HL-60 (cell line): ENCODE data around the gene MIR17HG.

Experiments
- POLR2AphosphoS5 ChIP-seq: IDR thresholded peaks from 2 replicates; pipeline ENCODE4 v1.6.1; 2012; ENCODE audit warnings: low read depth
- TF ChIP-seq, protein P1 (sequence below): IDR thresholded peaks from one replicate; pipeline ENCODE4 v1.5.1; 2011; ENCODE audit warnings: low read length, control low read depth, inconsistent platforms; ENCODE audit not compliant: insufficient read depth
- TF ChIP-seq, protein P2 (sequence below): IDR thresholded peaks from 2 replicates; pipeline ENCODE4 v1.6.1; 2012; ENCODE audit warnings: low read depth; ENCODE audit not compliant: insufficient replicate concordance

DNA sequence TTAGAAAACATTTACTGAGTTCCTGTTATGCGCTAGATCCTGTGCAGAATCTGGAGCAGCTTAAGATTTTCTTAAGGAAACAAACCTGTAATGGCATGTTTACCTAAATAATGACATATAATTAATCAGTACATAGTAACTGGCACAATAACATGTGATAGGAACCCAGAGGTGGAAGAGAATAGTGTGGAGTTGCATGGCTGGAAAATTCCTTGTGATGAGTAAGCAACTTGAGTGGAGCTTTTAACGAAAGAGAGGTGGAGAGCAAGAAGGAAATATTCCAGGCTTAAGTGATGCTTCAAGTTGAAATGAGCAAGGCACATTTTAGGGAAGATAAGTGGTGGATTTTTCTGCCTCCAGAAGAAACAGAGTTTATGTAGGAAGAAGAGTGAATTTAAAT lies 41.7 kb downstream of the MIR17HG start:
- TF ChIP-seq, protein P1, sequence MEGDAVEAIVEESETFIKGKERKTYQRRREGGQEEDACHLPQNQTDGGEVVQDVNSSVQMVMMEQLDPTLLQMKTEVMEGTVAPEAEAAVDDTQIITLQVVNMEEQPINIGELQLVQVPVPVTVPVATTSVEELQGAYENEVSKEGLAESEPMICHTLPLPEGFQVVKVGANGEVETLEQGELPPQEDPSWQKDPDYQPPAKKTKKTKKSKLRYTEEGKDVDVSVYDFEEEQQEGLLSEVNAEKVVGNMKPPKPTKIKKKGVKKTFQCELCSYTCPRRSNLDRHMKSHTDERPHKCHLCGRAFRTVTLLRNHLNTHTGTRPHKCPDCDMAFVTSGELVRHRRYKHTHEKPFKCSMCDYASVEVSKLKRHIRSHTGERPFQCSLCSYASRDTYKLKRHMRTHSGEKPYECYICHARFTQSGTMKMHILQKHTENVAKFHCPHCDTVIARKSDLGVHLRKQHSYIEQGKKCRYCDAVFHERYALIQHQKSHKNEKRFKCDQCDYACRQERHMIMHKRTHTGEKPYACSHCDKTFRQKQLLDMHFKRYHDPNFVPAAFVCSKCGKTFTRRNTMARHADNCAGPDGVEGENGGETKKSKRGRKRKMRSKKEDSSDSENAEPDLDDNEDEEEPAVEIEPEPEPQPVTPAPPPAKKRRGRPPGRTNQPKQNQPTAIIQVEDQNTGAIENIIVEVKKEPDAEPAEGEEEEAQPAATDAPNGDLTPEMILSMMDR: no peak
- no peak for TF ChIP-seq POLR2AphosphoS5
- TF ChIP-seq, protein P2, sequence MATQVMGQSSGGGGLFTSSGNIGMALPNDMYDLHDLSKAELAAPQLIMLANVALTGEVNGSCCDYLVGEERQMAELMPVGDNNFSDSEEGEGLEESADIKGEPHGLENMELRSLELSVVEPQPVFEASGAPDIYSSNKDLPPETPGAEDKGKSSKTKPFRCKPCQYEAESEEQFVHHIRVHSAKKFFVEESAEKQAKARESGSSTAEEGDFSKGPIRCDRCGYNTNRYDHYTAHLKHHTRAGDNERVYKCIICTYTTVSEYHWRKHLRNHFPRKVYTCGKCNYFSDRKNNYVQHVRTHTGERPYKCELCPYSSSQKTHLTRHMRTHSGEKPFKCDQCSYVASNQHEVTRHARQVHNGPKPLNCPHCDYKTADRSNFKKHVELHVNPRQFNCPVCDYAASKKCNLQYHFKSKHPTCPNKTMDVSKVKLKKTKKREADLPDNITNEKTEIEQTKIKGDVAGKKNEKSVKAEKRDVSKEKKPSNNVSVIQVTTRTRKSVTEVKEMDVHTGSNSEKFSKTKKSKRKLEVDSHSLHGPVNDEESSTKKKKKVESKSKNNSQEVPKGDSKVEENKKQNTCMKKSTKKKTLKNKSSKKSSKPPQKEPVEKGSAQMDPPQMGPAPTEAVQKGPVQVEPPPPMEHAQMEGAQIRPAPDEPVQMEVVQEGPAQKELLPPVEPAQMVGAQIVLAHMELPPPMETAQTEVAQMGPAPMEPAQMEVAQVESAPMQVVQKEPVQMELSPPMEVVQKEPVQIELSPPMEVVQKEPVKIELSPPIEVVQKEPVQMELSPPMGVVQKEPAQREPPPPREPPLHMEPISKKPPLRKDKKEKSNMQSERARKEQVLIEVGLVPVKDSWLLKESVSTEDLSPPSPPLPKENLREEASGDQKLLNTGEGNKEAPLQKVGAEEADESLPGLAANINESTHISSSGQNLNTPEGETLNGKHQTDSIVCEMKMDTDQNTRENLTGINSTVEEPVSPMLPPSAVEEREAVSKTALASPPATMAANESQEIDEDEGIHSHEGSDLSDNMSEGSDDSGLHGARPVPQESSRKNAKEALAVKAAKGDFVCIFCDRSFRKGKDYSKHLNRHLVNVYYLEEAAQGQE: no peak
